Activated T-helper 1 cell treated with anti-CD3 and anti-CD28 coated beads, Interleukin-2, amount 50 U/mL, for 16 hours (primary cell): ENCODE data around the gene AP2A2.

Experiments used
- DNase-seq, 2 donors: peaks; one replicate each; pipeline ENCODE4 v3.0.0-alpha.2; 2020; ENCODE audit warnings: low read depth in 1 of 2, low spot score in 1 of 2

The AP2A2 gene

DNA sequence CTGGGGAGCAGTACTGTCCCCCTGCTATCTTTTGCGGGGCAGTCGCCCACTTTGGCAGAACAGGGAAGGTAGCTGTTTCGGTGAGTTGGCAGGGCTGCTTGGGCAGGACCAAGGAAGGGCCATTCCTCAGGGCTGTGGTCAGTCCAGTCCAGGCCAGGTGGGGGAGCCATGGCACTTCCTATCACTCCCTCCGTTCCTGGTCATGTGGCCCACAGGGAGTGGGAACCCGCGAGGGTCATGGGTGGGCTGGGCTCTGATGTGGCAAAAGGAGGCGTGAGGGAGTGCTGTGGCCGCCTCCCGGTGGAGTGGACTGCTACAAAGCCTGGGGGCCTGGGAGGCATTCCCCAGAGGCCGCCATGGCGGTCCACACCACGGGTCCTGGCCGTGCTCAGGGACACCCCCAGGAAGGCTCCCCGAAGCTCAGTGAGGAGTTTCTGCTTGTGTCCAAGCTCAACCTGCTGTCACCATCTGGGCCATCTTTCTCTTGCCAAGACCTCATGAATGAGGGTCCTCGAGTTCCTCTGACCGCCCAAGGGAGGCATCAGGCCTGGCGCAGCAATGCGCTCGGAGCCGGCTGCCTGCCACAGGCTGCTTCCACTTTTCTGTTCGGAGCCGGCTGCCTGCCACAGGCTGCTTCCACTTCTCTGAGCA, 27.0 kb upstream of the AP2A2 start:
- DNase-seq = no peak

DNA sequence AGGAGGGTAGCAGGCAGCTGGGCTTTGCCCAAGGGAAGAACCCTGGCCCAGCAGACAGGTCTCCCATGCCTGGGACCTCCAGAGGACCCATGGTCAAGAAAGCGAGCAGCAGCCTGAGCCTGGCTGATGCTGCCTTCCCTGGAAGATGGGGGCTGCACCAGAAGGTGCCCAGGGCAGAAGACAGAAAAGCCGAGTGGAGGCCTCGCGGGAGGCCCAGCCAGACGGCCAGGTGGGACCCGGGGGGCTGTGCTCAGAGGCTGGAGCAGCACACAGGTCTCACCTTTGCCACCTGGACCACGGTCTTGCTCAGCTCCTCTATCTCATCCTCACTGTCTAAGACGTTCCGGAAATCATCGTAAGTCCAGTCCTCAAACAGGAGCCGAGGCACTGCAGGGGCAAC, 25.9 kb upstream of the AP2A2 start:
- no peak for DNase-seq

GRCh38 chr11:900545-900944, 25.1 kb upstream of the AP2A2 start:
- DNase-seq = no peak

DNA sequence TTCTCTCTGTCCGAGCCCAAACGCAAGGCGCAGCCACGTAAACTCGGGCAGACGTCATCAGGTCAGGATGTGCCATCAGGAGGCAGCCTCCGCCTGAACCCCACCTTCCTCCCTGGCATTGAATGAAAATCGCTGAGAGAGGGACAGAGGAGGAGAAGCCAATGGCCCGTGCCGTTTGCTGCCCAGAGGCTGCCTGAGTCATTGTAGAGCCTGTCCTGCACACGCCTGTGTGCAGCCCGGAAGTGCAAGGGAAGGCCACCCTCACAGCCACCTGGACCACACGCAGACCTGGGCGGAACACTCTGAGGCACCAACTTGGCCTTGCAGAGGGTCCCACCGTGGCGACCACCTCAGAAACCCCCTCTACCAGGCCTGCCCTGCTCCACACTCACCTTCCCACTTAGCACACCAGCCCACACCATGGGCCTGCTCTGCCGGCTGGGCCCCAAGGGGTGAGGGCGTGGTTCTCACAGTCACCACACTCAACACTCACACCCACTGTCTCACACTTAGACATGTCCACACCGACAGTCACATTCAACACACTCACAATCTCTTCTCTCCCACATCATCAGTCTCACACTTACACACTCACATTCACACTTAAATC, 24.1 kb upstream of the AP2A2 start:
- DNase-seq = no peak

GRCh38 chr11:904380-904779, 21.3 kb upstream of the AP2A2 start:
- no peak for DNase-seq

DNA sequence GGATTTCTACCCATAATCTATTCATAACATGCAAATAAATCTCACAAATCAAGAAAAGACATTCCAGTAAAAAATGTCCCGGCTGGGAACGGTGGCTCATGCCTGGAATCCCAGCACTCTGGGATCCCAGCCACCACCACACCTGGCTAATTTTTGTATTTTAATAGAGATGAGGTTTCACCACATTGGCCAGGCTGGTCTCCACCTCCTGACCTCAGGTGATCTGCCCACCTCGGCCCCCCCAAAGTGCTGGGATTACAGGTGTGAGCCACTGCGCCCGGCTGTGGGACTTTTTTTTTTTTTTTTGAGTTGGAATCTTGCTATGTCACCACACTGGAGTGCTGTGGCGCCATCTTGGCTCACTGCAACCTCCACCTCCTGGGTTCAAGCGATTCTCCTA, 19.7 kb upstream of the AP2A2 start:
- DNase-seq = no peak

DNA sequence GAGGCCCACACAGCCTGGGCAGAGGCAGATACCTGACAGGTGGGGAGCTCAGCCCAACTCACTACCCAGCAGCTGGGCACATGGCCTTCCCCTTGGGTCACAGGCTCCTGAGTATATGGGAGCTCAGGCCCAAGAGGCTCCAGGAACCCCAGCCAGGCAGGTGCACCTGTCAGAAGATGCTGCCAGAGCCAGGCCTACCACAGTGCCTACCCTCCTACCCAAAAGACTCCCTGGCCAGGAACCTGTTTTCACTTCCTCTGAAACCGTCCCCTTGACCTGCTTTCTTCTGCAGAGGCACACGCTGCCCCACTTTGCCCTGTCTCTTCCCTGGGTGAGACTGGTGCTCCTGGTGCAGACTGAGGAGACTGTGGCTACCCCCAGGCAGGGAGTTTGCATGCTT, 18.0 kb upstream of the AP2A2 start:
- DNase-seq = no peak

- DNase-seq = no peak
Observed at GRCh38 chr11:908273-908672, 17.4 kb upstream of the AP2A2 start.

DNA sequence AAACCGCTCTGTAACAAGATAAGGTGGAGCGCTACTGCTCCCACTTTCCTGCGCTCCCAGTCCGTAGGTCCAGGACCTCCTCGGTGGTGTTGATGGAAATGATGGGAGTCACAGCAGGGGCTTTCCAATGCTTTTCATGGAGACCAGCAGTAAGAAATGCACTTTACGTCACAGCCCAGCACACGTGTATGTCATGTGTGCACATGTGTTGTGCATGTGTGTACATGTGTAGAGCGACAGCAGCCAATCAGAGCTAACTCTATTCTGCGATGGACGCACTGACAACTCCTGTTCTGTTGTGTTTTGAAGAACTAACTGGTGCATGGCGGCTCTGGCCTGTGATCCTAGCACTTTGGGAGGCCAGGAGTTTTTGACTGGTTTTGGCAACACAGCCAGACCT, 16.3 kb upstream of the AP2A2 start:
- DNase-seq = no peak

DNA sequence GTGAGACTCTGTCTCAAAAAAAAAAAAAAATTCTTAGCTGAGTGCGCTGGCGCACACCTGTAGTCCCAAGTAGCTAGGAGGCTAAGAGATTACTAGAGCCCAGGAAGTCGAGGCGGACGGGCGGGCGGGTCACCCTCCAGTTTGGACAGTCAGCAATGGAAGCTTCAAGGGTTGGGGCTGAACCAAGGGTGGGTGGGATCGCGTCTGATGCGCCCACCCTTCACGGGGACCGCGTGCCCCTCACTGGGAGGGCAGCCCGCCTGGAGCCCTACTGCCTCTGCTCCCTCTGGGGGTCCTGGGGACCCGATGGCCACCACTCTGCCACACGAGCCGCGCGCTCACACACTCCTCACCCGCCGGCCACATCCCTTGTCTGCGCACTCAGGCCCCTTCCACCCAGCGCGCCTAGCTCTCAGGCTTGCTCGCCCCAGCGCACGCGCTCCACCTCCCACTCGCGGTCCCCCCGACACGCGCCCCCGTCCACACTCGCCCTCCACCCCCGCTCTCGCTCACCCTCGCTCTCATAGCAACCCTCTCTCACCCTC, 15.6 kb upstream of the AP2A2 start:
- DNase-seq = no peak

- DNase-seq = peak; percentile 60 to 81
Observed at GRCh38 chr11:910589-911030, 15.1 kb upstream of the AP2A2 start, which contains the start of gene CHID1. TSS of gene CHID1 (minus strand) at chr11:910810. CDS start at chr11:904816, 5,994 bp downstream.

DNA sequence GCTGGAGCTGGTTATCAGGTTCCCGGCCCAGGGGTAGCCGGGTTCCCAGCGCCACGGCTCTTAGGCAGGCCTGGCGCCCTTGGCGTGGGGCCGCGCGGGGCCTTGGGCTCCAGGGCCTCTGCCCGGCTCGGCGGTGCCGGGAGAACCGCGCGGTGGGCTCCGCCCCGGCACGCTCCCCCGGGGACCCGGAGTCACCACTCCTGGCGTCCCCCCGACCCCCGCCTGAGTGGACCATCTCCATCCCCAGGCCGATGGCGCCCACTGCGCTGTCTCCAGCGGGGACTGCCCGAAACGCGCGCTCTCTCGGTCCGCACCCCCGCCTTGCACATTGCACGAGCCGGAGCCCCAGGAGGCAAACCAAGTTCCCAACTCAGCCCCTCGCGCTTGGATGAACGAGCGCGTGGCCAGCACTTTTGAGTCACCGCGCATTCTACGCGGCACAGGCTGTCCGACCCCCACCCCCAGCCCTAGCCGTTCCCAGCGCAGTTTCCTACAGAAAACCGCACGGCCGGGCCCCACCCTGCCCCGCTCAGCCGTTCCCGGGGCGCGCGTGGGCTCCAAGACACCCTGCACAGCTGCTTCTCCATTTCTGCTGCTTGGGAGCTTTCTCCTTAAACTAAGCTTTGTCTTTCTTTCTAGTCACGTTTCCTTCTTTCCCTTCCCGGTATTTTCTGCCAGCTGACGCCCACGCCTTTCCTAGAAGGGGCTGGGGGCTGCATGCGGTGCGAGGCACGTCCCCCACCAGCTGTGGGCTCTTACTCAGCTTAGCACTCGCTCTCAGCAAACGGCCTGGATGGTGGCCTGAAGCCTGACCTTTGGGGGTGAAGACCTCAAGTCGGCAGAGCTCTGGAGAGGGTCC, 14.4 kb upstream of the AP2A2 start:
- no peak for DNase-seq

DNA sequence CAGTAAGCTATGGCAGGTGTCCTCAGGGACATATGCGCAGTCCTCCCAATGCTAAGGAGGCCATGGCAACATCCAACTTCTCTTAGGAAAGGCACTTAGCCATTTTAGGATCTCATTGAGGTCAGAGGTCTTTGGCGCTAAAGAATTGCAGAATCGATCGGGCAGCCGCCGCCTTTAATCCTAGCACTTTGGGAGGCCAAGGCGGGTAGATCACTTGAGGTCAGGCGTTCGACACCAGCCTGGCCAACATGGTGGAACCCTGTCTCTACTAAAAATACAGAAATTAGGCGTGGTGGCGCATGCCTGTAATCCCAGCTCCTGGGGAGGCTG, 13.8 kb upstream of the AP2A2 start:
- DNase-seq = no peak

- DNase-seq = no peak
Observed at GRCh38 chr11:912266-912665, 13.4 kb upstream of the AP2A2 start.

DNA sequence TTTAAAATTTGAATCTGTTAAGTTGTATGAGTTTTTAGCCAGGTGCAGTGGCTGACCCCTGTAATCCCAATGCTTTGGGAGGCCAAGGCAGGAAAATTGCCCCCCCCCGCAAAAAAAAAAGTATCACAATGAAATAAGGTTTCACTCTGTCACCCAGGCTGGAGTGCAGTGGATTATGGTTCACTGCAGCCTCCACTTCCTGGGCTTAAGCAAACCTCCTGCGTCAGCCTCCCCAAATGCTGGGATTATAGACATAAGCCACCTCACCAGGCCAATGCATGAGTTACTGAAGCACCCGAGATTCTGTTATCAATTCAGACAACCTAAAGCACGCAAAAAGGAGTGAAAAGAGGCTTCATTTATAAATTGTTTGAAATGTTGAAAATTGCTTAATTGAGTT, 12.6 kb upstream of the AP2A2 start:
- no peak for DNase-seq

GRCh38 chr11:914204-914603, 11.5 kb upstream of the AP2A2 start:
- no peak for DNase-seq

GRCh38 chr11:914747-915501, 10.7 kb upstream of the AP2A2 start:
- no peak for DNase-seq

DNA sequence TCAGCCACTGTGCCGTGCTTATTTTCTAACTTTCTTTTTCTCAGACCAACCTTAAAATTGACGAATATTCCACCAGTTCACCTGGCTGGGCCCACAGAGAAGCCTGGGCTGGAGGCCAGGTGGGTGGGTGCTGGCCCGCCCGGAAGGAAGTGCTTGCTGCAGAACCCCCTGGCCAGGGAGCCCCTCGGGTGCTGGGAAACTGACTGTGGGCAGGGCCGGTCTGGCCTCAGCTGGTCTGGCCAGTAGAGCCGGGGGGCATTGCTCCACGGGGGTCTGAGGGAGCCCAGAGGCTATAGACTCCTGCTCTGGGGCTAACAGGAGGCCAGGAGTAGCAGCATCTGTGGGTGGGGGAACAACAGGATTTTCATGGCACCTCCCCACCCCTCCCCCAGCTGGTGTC, 8.2 kb upstream of the AP2A2 start:
- DNase-seq = no peak

GRCh38 chr11:921921-922678, 3.6 kb upstream of the AP2A2 start:
- no peak for DNase-seq

- no peak for DNase-seq
Observed at GRCh38 chr11:923691-924405, 1.8 kb upstream of the AP2A2 start.
